Adrenal gland (tissue), 5 donors: ENCODE measurements around the gene INO80D.

Experiments
- CTCF ChIP-seq, 6 experiments: fragments of 450-650 bp in 4 of 6; fragments of 200-600 bp in 2 of 6; sonication (generic) in 1 of 6; IDR thresholded peaks; 1 replicate in 5 of 6; 2 replicates in 1 of 6; pipeline versions ENCODE4 v1.5.1 to v1.8.0; 2016 to 2021; ENCODE audit warnings: antibody characterized with exemption in 6 of 6, mild to moderate bottlenecking in 2 of 6, moderate library complexity in 1 of 6
- POLR2A ChIP-seq, 2 donors: fragments of 450-650 bp; IDR thresholded peaks; one replicate each; pipeline ENCODE4 v1.6.1; 2017; ENCODE audit warnings: antibody characterized with exemption in 2 of 2, mild to moderate bottlenecking in 2 of 2, moderate library complexity in 1 of 2
- donor health status: DM: no; HTN: no; CAD: no.

- no peak for TF ChIP-seq CTCF (IDR thresholded peaks at IDR 0.05)
- TF ChIP-seq POLR2A (IDR thresholded peaks at IDR 0.05), result no peak
These were observed 2.2 kb downstream of the INO80D start for GRCh38 chr2:206083602-206084438.
